Lower leg skin (tissue), 4 donors: ENCODE measurements around the gene PROC. TPM values are rescaled to one million over a fixed set of nuclear protein-coding genes. Genes with fewer than 3 reads are reported as not detected.

Experiments used
- DNase-seq, 2 donors: peaks; one replicate each; pipeline ENCODE4 v3.0.0-alpha.2; 2019; ENCODE audit warnings: low spot score in 2 of 2
- H3K4me3 ChIP-seq: fragments of 200-600 bp; sonication (generic); 2 replicates; pipeline ENCODE4 v1.5.1; 2017; ENCODE audit warnings: mild to moderate bottlenecking, low read depth; ENCODE audit not compliant: poor library complexity, severe bottlenecking
- POLR2A ChIP-seq, 2 donors: fragments of 450-650 bp; IDR thresholded peaks; one replicate each; pipeline ENCODE4 v1.6.1; 2016 to 2017; ENCODE audit warnings: antibody characterized with exemption in 2 of 2, mild to moderate bottlenecking in 1 of 2, moderate library complexity in 1 of 2
- WGBS, 2 donors: methylation state at CpG; one replicate each; pipeline ENCODE4 v1.1.5; 2018; 5-methylcytosine and 5-hydroxymethylcytosine counted together
- intact Hi-C: fragments of 100-400 bp; cut with DNase I; formaldehyde crosslinking; loops from one replicate; pipeline ENCODE4 v1.15.0; 2023; ENCODE audit warnings: low total_unique reads
- total RNA-seq, 4 donors: library from RNA; depleted of rRNA; stranded (reverse); fragments of >200 nt; gene quantifications; one replicate each; pipeline ENCODE4 v1.1.0, GENCODE V29; 2016
- TF ChIP-seq, protein P1 (sequence below), 3 donors: fragments of 450-650 bp; IDR thresholded peaks; one replicate each; pipeline ENCODE4 v1.5.1; 2016; ENCODE audit warnings: antibody characterized with exemption in 3 of 3, mild to moderate bottlenecking in 3 of 3, moderate library complexity in 2 of 3

The PROC gene
- total RNA-seq, 4 donors from 2014 or later, result not detected

GRCh38 chr2:127454595-127455565 lies 36.7 kb downstream of the PROC start:
- WGBS, 2 donors, result 87 to 96% methylated on average over 19 of the region's 19 CpGs
- DNase-seq, result no peak
- intact Hi-C loops, result no loop called here
- no peak overlapping the region for H3K4me3 ChIP-seq
- no peak for TF ChIP-seq POLR2A (IDR thresholded peaks at IDR 0.05)
- TF ChIP-seq, protein P1, sequence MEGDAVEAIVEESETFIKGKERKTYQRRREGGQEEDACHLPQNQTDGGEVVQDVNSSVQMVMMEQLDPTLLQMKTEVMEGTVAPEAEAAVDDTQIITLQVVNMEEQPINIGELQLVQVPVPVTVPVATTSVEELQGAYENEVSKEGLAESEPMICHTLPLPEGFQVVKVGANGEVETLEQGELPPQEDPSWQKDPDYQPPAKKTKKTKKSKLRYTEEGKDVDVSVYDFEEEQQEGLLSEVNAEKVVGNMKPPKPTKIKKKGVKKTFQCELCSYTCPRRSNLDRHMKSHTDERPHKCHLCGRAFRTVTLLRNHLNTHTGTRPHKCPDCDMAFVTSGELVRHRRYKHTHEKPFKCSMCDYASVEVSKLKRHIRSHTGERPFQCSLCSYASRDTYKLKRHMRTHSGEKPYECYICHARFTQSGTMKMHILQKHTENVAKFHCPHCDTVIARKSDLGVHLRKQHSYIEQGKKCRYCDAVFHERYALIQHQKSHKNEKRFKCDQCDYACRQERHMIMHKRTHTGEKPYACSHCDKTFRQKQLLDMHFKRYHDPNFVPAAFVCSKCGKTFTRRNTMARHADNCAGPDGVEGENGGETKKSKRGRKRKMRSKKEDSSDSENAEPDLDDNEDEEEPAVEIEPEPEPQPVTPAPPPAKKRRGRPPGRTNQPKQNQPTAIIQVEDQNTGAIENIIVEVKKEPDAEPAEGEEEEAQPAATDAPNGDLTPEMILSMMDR (IDR thresholded peaks at IDR 0.05), result no peak

- no peak for DNase-seq
- TF ChIP-seq POLR2A (IDR thresholded peaks at IDR 0.05), result no peak
- TF ChIP-seq, protein P1 (IDR thresholded peaks at IDR 0.05), result no peak
- intact Hi-C loops, result no loop called here
- 81 to 82% methylated on average over 13 of the region's 13 CpGs for WGBS, 2 donors
- no peak overlapping the region for H3K4me3 ChIP-seq
Measured at GRCh38 chr2:127455566-127456493, 37.6 kb downstream of the PROC start.

DNA sequence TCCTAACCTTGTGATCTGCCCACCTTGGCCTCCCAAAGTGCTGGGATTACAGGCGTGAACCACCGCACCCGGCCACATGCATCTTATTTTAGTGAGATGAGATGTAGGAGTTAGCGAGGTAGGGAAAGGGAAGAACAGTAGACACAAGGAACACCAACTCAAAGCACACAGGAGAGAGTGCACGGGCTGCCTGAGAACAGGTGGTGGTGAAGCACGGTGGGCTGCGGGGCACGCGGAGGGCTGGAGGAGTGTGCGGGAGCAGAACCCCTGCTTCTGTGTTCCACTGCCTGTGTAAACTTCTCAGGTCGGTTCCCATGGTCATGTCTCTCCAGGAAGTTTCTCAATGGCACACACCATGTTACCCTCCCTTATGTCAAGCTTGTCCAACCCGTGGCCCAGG lies 38.7 kb downstream of the PROC start:
- 96 to 97% methylated on average over 12 of the region's 12 CpGs for WGBS, 2 donors
- intact Hi-C loops, result no loop called here
- H3K4me3 ChIP-seq, result no peak overlapping the region
- TF ChIP-seq, protein P1 (IDR thresholded peaks at IDR 0.05), result no peak
- no peak for TF ChIP-seq POLR2A (IDR thresholded peaks at IDR 0.05)
- DNase-seq, result no peak

GRCh38 chr2:127462461-127462860 lies 44.2 kb downstream of the PROC start:
- no peak for DNase-seq
- TF ChIP-seq, protein P1 (IDR thresholded peaks at IDR 0.05), result no peak
- no peak for TF ChIP-seq POLR2A (IDR thresholded peaks at IDR 0.05)
- H3K4me3 ChIP-seq, result no peak overlapping the region
- WGBS, 2 donors, result 30 to 46% methylated on average over 3 of the region's 3 CpGs
- intact Hi-C loops, result no loop called here

- WGBS, 2 donors, result 77 to 83% methylated on average over 18 to 19 of the region's 19 CpGs
- intact Hi-C loops, result no loop called here
- TF ChIP-seq POLR2A (IDR thresholded peaks at IDR 0.05), result no peak
- TF ChIP-seq, protein P1 (IDR thresholded peaks at IDR 0.05), result no peak
Measured at GRCh38 chr2:127463155-127463991, 45.1 kb downstream of the PROC start.

More at GRCh38 chr2:127463155-127463991, 45.1 kb downstream of the PROC start:
- H3K4me3 ChIP-seq, result no peak overlapping the region
- no peak for DNase-seq
